HepG2 (cell line): ENCODE measurements around the gene SEC16A. TPM values are rescaled to one million over a fixed set of nuclear protein-coding genes. Genes with fewer than 3 reads are reported as not detected.

Source experiments
- ATAC-seq: fragments of 200-7000 bp; cut with Tn5 transposase; 3 replicates; pipeline ENCODE4 v1.9.1; 2020; ENCODE audit warnings: mild to moderate bottlenecking, moderate library complexity
- BruUV-seq: library from RNA; stranded (reverse); fragments of 400-500 nt; replicated peaks from 2 replicates; lab custom pipeline; 2021; lab: Mats Ljungman, UMichigan
- CTCF ChIA-PET: fragments of 300-600 bp; formaldehyde crosslinking; extraction: SDS; loops from one replicate; lab custom pipeline; 2021; ENCODE audit warnings: low total read pairs, inconsistent platforms, low intra/inter-chr PET ratio; lab: Yijun Ruan, JAX
- POLR2A ChIA-PET: fragments of 350-600 bp; sonication (Branson Sonifier 250); formaldehyde crosslinking; loops from one replicate; lab custom pipeline; 2020; ENCODE audit warnings: antibody characterized with exemption, inconsistent platforms; lab: Yijun Ruan, JAX
- DNase-seq: peaks from one replicate; pipeline ENCODE4 v3.0.0-alpha.2; 2015; ENCODE audit warnings: low spot score
- FAIRE-seq: peaks from 3 replicates; lab custom pipeline; 2011; peaks lifted over from hg19 to GRCh38; lab: Jason Lieb, UNC
- H2AFZ ChIP-seq: one replicate; pipeline ENCODE4 v1.6.1; 2011; ENCODE audit warnings: low read length, inconsistent platforms
- H3K27ac ChIP-seq: fragments of 300-600 bp; 3 replicates; pipeline ENCODE4 v1.8.0; 2011; ENCODE audit warnings: mixed run types, mild to moderate bottlenecking, mixed read lengths, low read length, inconsistent platforms; ENCODE audit not compliant: insufficient read depth; ENCODE audit errors: extremely low read length
- H3K27me3 ChIP-seq, 2 experiments: fragments of 200-600 bp in 1 of 2; 2 replicates in 1 of 2; 3 replicates in 1 of 2; pipeline versions ENCODE4 v1.6.0 to v1.8.0; 2011; ENCODE audit warnings: low read length in 2 of 2, mild to moderate bottlenecking in 2 of 2, moderate library complexity in 2 of 2, inconsistent platforms in 1 of 2; ENCODE audit not compliant: insufficient read depth in 2 of 2, control insufficient read depth in 1 of 2
- H3K36me3 ChIP-seq, 2 experiments: fragments of 200-600 bp in 1 of 2; replicated peaks in 1 of 2; 2 replicates in 1 of 2; 3 replicates in 1 of 2; pipeline versions ENCODE4 v1.5.1 to v1.8.0; 2011; ENCODE audit warnings: low read length in 2 of 2, inconsistent platforms in 1 of 2; ENCODE audit not compliant: insufficient read depth in 2 of 2, control insufficient read depth in 1 of 2
- H3K4me1 ChIP-seq: 2 replicates; pipeline ENCODE4 v1.5.1; 2012; ENCODE audit warnings: low read length, inconsistent platforms; ENCODE audit not compliant: insufficient read depth
- H3K4me2 ChIP-seq: 2 replicates; pipeline ENCODE4 v1.6.0; 2011; ENCODE audit warnings: low read depth, low read length, inconsistent platforms
- H3K4me3 ChIP-seq, 3 experiments: fragments of 200-600 bp in 1 of 3; sonication (generic), shearing (Covaris generic) in 1 of 3; replicated peaks in 1 of 3; 2 replicates each; pipeline ENCODE4 v1.5.1; 2011 to 2016; ENCODE audit warnings: low read length in 3 of 3, inconsistent platforms in 2 of 3, low read depth in 2 of 3, mild to moderate bottlenecking in 2 of 3, control low read depth in 1 of 3, mixed read lengths in 1 of 3; ENCODE audit not compliant: insufficient read depth in 1 of 3
- H3K79me2 ChIP-seq: one replicate; pipeline ENCODE4 v1.6.1; 2011; ENCODE audit warnings: low read length, inconsistent platforms; ENCODE audit not compliant: insufficient read depth
- H3K9ac ChIP-seq: 2 replicates; pipeline ENCODE4 v1.6.0; 2011; ENCODE audit warnings: mild to moderate bottlenecking, low read depth, low read length, inconsistent platforms; ENCODE audit not compliant: insufficient read depth
- H3K9me3 ChIP-seq: 2 replicates; pipeline ENCODE4 v1.5.1; 2012; ENCODE audit warnings: mild to moderate bottlenecking, low read length
- H4K20me1 ChIP-seq: 2 replicates; pipeline ENCODE4 v1.6.0; 2011; ENCODE audit warnings: inconsistent platforms, mild to moderate bottlenecking, low read length, moderate library complexity; ENCODE audit not compliant: insufficient read depth
- EED ChIP-seq: sonication (generic); formaldehyde crosslinking; IDR thresholded peaks from 2 replicates; pipeline ENCODE4 v1.5.0; 2020; ENCODE audit warnings: mild to moderate bottlenecking, missing genetic modification reagents
- HOXA3 ChIP-seq: sonication (generic); formaldehyde crosslinking; IDR thresholded peaks from 2 replicates; pipeline ENCODE4 v1.5.0; 2020; ENCODE audit warnings: missing genetic modification reagents
- PHF21A ChIP-seq: sonication (generic); formaldehyde crosslinking; IDR thresholded peaks from 2 replicates; pipeline ENCODE4 v1.5.0; 2020; ENCODE audit warnings: mild to moderate bottlenecking, missing genetic modification reagents
- SALL1 ChIP-seq: sonication (generic); formaldehyde crosslinking; IDR thresholded peaks from 2 replicates; pipeline ENCODE4 v1.8.0; 2022; ENCODE audit warnings: mild to moderate bottlenecking, missing genetic modification reagents
- SAP130 ChIP-seq: IDR thresholded peaks from 2 replicates; pipeline ENCODE4 v1.6.1; 2016; ENCODE audit warnings: low read depth
- ZBTB38 ChIP-seq: sonication (generic); formaldehyde crosslinking; IDR thresholded peaks from 2 replicates; pipeline ENCODE4 v1.5.1; 2020; ENCODE audit warnings: mild to moderate bottlenecking, missing genetic modification reagents
- ZNF546 ChIP-seq: sonication (generic); formaldehyde crosslinking; conservative IDR thresholded peaks from 2 replicates; pipeline ENCODE4 v1.8.1; 2023; ENCODE audit warnings: mild to moderate bottlenecking, missing genetic modification reagents
- ZNF772 ChIP-seq: sonication (generic); formaldehyde crosslinking; IDR thresholded peaks from 2 replicates; pipeline ENCODE4 v1.5.0; 2020; ENCODE audit warnings: mild to moderate bottlenecking, missing genetic modification reagents
- ZNF776 ChIP-seq: sonication (generic); formaldehyde crosslinking; IDR thresholded peaks from 2 replicates; pipeline ENCODE4 v1.4.0; 2020; ENCODE audit warnings: mild to moderate bottlenecking, missing genetic modification reagents
- WGBS: methylation state at CpG from one replicate; pipeline ENCODE4 v1.1.6; 2017; ENCODE audit warnings: low lambda C conversion rate; 5-methylcytosine and 5-hydroxymethylcytosine counted together
- in situ Hi-C: cut with HindIII; loops from 2 replicates; pipeline ENCODE4 v1.10.0; 2017; ENCODE audit warnings: low pct_unique_long_range_greater_than_20kb; ENCODE audit not compliant: extremely low pct_ligation_motif_present
- intact Hi-C: fragments of 100-400 bp; cut with micrococcal nuclease; formaldehyde crosslinking; loops from one replicate; pipeline ENCODE4 v1.10.0; 2022; ENCODE audit not compliant: unreplicated experiment
- polyA plus RNA-seq, 8 experiments: library from polyadenylated mRNA; depleted of rRNA in 3 of 8; stranded (reverse) in 7 of 8; unstranded in 1 of 8; fragments of >200 nt; fragmentation: Illumina TruSeq in 4 of 8; extraction: Trizol in 4 of 8; gene quantifications; 2 replicates each; pipeline versions ENCODE4 v1.2.1 to v1.2.3, GENCODE V29; 2011 to 2016; ENCODE audit warnings: low read depth in 4 of 8, missing spikeins in 1 of 8, mixed read lengths in 1 of 8; ENCODE audit not compliant: insufficient read depth in 1 of 8
- total RNA-seq, 5 experiments: library from RNA; depleted of rRNA; stranded (reverse); fragments of >200 nt; fragmentation: Illumina TruSeq; extraction: Trizol; gene quantifications; 2 replicates each; pipeline ENCODE4 v1.2.3, GENCODE V29; 2016; ENCODE audit warnings: low read depth in 1 of 5
- TF ChIP-seq, protein P1 (sequence below): sonication (generic); formaldehyde crosslinking; IDR thresholded peaks from 2 replicates; pipeline ENCODE4 v1.8.0; 2022; ENCODE audit warnings: mild to moderate bottlenecking, missing genetic modification reagents, moderate library complexity
- TF ChIP-seq, protein P2 (sequence below): sonication (generic); formaldehyde crosslinking; IDR thresholded peaks from 2 replicates; pipeline ENCODE4 v1.4.0; 2020; ENCODE audit warnings: missing genetic modification reagents

Gene SEC16A
- total and polyA plus RNA-seq, 2 of the 13 experiments (the other 11 are each of a cell fraction or from before 2014, with no cell fraction given), result 15.9 to 18.9 TPM

DNA sequence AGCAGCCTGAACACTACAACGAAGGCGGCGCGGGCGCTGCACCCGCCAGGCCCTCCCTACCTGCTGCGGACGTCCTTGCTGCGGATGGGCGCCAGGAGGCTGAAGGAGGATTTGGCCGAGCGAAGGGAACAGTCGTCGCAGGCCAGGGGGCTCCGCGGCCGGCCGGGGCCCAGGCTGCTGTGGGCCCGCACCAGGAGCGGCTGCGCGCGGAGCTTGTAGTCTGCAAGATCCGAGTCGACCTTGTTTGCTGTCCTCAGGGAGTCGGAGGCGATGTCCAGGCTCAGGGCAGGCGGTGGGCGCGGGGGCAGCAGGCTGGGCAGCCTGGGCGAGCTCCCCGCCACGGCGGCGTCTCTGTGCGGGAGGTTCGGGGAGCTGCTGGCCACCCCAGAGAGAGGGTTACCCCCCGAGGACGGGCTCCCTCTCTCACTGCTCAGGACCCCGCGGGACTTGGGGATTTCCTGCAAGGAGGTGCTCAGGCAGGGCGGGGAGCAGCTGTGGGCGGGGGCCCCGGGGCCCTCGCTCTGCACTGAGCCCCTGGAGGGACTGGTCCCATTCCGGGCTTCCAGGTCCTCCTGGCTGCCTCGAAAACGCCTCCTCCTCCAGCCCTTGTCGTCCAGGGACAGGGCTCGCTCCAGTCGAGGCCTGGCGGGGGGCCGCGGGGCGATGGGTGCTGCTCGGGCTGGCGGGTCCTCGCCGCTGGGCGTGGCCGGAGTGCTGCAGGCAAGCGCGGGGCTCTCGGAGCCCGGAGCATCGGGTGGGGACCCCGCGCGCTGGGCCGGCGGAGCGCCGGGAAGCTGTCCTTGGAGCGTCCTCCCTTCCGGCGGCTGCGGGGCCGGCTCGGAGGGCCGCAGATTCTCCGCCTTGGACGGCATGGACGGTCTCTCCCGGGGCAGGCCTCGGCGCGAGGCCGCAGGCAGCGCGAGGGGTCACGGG, 44.0 kb downstream of the SEC16A start (continued):
- TF ChIP-seq SALL1 (CRISPR knock-in tag) (0 out of 2 replicates have a peak, but pooled peaks have one; percentile 35), ZNF776 (CRISPR knock-in tag) (peak; percentile 65; the same call in 1 of the 2 replicates), ZNF546 (CRISPR knock-in tag) (0 out of 2 replicates have a peak, but pooled peaks have one; percentile 52), PHF21A (CRISPR knock-in tag) (no peak)
- TF ChIP-seq, protein P1, sequence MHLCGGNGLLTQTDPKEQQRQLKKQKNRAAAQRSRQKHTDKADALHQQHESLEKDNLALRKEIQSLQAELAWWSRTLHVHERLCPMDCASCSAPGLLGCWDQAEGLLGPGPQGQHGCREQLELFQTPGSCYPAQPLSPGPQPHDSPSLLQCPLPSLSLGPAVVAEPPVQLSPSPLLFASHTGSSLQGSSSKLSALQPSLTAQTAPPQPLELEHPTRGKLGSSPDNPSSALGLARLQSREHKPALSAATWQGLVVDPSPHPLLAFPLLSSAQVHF (CRISPR knock-in tag), result 0 out of 2 replicates have a peak, but pooled peaks have one; percentile 45
- TF ChIP-seq, protein P2, sequence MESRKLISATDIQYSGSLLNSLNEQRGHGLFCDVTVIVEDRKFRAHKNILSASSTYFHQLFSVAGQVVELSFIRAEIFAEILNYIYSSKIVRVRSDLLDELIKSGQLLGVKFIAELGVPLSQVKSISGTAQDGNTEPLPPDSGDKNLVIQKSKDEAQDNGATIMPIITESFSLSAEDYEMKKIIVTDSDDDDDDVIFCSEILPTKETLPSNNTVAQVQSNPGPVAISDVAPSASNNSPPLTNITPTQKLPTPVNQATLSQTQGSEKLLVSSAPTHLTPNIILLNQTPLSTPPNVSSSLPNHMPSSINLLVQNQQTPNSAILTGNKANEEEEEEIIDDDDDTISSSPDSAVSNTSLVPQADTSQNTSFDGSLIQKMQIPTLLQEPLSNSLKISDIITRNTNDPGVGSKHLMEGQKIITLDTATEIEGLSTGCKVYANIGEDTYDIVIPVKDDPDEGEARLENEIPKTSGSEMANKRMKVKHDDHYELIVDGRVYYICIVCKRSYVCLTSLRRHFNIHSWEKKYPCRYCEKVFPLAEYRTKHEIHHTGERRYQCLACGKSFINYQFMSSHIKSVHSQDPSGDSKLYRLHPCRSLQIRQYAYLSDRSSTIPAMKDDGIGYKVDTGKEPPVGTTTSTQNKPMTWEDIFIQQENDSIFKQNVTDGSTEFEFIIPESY, result no peak

DNA sequence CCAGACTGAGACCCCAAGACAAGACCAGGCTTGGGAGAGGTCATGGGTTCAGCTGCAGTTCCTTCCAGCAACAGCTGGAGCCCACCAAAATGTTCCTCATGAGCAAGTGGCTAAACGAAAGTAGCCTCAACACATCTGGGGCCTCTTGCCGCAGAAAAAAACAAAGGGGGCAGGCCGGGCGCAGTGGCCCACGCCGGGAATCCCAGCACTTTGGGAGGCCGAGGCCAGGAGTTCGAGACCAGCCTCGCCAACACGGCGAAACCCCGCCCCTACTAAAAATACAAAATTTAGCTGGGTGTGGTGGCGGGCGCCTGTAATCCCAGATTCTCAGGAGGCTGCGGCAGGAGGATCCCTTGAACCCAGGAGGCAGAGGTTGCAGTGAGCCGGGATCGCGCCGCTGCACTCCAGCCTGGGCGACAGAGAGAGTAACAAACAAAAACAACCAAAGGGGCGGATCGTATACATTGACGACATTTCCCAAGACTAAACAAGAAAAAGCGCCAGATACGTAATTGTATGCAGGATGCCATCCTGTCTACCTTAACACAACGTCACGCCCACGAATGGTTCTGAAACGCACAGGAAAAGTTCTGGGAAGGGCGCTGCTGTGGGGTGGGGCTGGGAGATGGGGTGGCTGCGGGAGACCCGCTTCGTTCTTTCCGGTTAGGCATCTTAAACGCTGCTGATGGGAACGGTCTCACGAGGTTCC, 44.8 kb downstream of the SEC16A start:
- H3K27ac ChIP-seq, result no peak overlapping the region
- ChIA-PET CTCF (no interaction called here), POLR2A (no interaction called here)
- peaks cover 7% of the 10 kb centered on the region; the same call in 1 of the 2 replicates for H4K20me1 ChIP-seq
- in situ Hi-C loops, result no loop called here
- intact Hi-C loops, result no loop called here
- peaks cover 26% of the 10 kb centered on the region for H3K79me2 ChIP-seq
- peak overlapping the region; percentile 89 to 92 (median 89) for H3K4me3 ChIP-seq
- H2AFZ ChIP-seq, result no peak overlapping the region
- ATAC-seq (no peak), DNase-seq (no peak), FAIRE-seq (no peak)
- H3K27me3 ChIP-seq, result no peaks in the 10 kb centered on the region; a peak in 1 of 5 replicates
- H3K9me3 ChIP-seq, result no peaks in the 10 kb centered on the region
- 88% methylated on average over 30 of the region's 37 CpGs for WGBS
- H3K4me1 ChIP-seq, result peaks cover 44% of the 10 kb centered on the region
- H3K4me2 ChIP-seq, result peak overlapping the region; percentile 84
- BruUV-seq, result no TSS peak
- TF ChIP-seq EED (CRISPR knock-in tag) (no peak), SAP130 (0 out of 2 replicates have a peak, but pooled peaks have one; percentile 1), ZNF772 (no peak), HOXA3 (CRISPR knock-in tag) (0 out of 2 replicates have a peak, but pooled peaks have one; percentile 11), ZBTB38 (CRISPR knock-in tag) (peak; percentile 66)
- TF ChIP-seq, protein P1 (CRISPR knock-in tag), result no peak
- H3K9ac ChIP-seq, result peak overlapping the region; percentile 85
- peaks cover 4 to 19% of the 10 kb centered on the region in 2 experiments; a peak in 4 of 5 replicates for H3K36me3 ChIP-seq
